ENCODE measurements around the gene ANKRD36B. TPM values are rescaled to one million over a fixed set of nuclear protein-coding genes. Genes with fewer than 3 reads are reported as not detected.
"Not testable (repeated sequence)": the region's sequence is repeated elsewhere in the genome, so short reads cannot be mapped to it uniquely, and the experiment has no call there.

The ANKRD36B gene
- total RNA-seq, 2 donors from 2014 or later = 36.9 to 57.1 TPM

- H3K27me3 ChIP-seq = not testable (repeated sequence)
Observed at GRCh38 chr2:97549058-97549457, 40.6 kb downstream of the ANKRD36B start.

GRCh38 chr2:97548536-97548935, 41.1 kb downstream of the ANKRD36B start:
- H3K4me1 ChIP-seq; H3K9me3 ChIP-seq; H3K4me3 ChIP-seq; intact Hi-C loops (cut with DNase I); DNase-seq; H3K27ac ChIP-seq; H3K27me3 ChIP-seq; ATAC-seq: not testable (repeated sequence)
- H3K36me3 ChIP-seq (replicated peaks in 1 of 2; ENCODE audit: insufficient read depth in 1 of 2, low read depth in 2 of 2) = peaks cover 0 to 12% of the 10 kb centered on the region in 2 donors

More at GRCh38 chr2:97549058-97549457, 40.6 kb downstream of the ANKRD36B start:
- H3K9me3 ChIP-seq; DNase-seq; intact Hi-C loops (cut with DNase I); H3K4me3 ChIP-seq; H3K27ac ChIP-seq; H3K4me1 ChIP-seq; ATAC-seq: not testable (repeated sequence)
- H3K36me3 ChIP-seq (replicated peaks in 1 of 2; ENCODE audit: insufficient read depth in 1 of 2, low read depth in 2 of 2) = peaks cover 0 to 12% of the 10 kb centered on the region in 2 donors
- WGBS, 2 donors = 82 to 90% methylated on average over 5 of the region's 5 CpGs

GRCh38 chr2:97546711-97547110, 43.0 kb downstream of the ANKRD36B start:
- H3K4me3 ChIP-seq = no peak overlapping the region
- H3K4me1 ChIP-seq = no peaks in the 10 kb centered on the region
- no peak overlapping the region for H3K27ac ChIP-seq
- intact Hi-C loops (cut with DNase I) = no loop called here
- DNase-seq = no peak
- peaks cover 0 to 8% of the 10 kb centered on the region in 2 donors for H3K36me3 ChIP-seq (replicated peaks in 1 of 2; ENCODE audit: insufficient read depth in 1 of 2, low read depth in 2 of 2)
- TF ChIP-seq, protein P1, sequence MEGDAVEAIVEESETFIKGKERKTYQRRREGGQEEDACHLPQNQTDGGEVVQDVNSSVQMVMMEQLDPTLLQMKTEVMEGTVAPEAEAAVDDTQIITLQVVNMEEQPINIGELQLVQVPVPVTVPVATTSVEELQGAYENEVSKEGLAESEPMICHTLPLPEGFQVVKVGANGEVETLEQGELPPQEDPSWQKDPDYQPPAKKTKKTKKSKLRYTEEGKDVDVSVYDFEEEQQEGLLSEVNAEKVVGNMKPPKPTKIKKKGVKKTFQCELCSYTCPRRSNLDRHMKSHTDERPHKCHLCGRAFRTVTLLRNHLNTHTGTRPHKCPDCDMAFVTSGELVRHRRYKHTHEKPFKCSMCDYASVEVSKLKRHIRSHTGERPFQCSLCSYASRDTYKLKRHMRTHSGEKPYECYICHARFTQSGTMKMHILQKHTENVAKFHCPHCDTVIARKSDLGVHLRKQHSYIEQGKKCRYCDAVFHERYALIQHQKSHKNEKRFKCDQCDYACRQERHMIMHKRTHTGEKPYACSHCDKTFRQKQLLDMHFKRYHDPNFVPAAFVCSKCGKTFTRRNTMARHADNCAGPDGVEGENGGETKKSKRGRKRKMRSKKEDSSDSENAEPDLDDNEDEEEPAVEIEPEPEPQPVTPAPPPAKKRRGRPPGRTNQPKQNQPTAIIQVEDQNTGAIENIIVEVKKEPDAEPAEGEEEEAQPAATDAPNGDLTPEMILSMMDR (IDR thresholded peaks at IDR 0.05) = no peak
- TF ChIP-seq POLR2A (IDR thresholded peaks at IDR 0.05) = no peak
- WGBS, 2 donors = 46 to 75% methylated on average over 2 of the region's 2 CpGs
- no peak for ATAC-seq
- H3K27me3 ChIP-seq = no peaks in the 10 kb centered on the region
- no peaks in the 10 kb centered on the region for H3K9me3 ChIP-seq

- intact Hi-C loops (cut with DNase I); H3K9me3 ChIP-seq; H3K27ac ChIP-seq; H3K27me3 ChIP-seq; H3K36me3 ChIP-seq (replicated peaks in 1 of 2; ENCODE audit: insufficient read depth in 1 of 2, low read depth in 2 of 2); ATAC-seq; H3K4me3 ChIP-seq; H3K4me1 ChIP-seq; DNase-seq: not testable (repeated sequence)
Observed at GRCh38 chr2:97544911-97545310, 44.8 kb downstream of the ANKRD36B start.

DNA sequence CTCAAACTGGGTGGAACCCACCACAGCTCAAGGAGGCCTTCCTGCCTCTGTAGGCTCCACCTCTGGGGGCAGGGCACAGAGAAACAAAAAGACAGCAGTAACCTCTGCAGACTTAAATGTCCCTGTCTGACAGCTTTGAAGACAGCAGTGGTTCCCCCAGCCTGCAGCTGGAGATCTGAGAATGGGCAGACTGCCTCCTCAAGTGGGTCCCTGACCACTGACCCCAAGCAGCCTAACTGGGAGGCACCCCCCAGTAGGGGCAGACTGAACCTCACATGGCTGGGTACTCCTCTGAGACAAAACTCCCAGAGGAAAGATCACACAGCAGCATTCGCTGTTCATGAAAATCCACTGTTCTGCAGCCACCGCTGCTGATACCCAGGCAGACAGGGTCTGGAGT, 63.8 kb downstream of the ANKRD36B start:
- H3K9me3 ChIP-seq; H3K27ac ChIP-seq; H3K4me1 ChIP-seq; H3K36me3 ChIP-seq (replicated peaks in 1 of 2; ENCODE audit: insufficient read depth in 1 of 2, low read depth in 2 of 2); ATAC-seq; intact Hi-C loops (cut with DNase I); H3K27me3 ChIP-seq; H3K4me3 ChIP-seq; DNase-seq: not testable (repeated sequence)
- WGBS, 2 donors = no CpG with 5 or more reads among the region's 2 CpGs

GRCh38 chr2:97523816-97524215, 65.9 kb downstream of the ANKRD36B start:
- H3K36me3 ChIP-seq (replicated peaks in 1 of 2; ENCODE audit: insufficient read depth in 1 of 2, low read depth in 2 of 2); H3K4me3 ChIP-seq; H3K4me1 ChIP-seq; intact Hi-C loops (cut with DNase I); H3K27ac ChIP-seq; ATAC-seq; DNase-seq; H3K9me3 ChIP-seq; H3K27me3 ChIP-seq: not testable (repeated sequence)
- 100% methylated on average over 1 of the region's 1 CpG; no CpG with 5 or more reads in 1 of the 2 donors for WGBS, 2 donors

- not testable (repeated sequence) for H3K36me3 ChIP-seq (replicated peaks in 1 of 2; ENCODE audit: insufficient read depth in 1 of 2, low read depth in 2 of 2); ATAC-seq
Observed at GRCh38 chr2:97522916-97523555, 66.6 kb downstream of the ANKRD36B start.

GRCh38 chr2:97495651-97496050, 94.0 kb downstream of the ANKRD36B start:
- H3K9me3 ChIP-seq; H3K4me1 ChIP-seq; H3K4me3 ChIP-seq; H3K27ac ChIP-seq; ATAC-seq; H3K36me3 ChIP-seq (replicated peaks in 1 of 2; ENCODE audit: insufficient read depth in 1 of 2, low read depth in 2 of 2); intact Hi-C loops (cut with DNase I); DNase-seq; H3K27me3 ChIP-seq: not testable (repeated sequence)
- no CpG with 5 or more reads among the region's 4 CpGs for WGBS, 2 donors

More at GRCh38 chr2:97522916-97523555, 66.6 kb downstream of the ANKRD36B start:
- H3K27ac ChIP-seq; H3K4me3 ChIP-seq; H3K27me3 ChIP-seq; H3K4me1 ChIP-seq; DNase-seq; intact Hi-C loops (cut with DNase I); H3K9me3 ChIP-seq: not testable (repeated sequence)
- WGBS, 2 donors = no CpG with 5 or more reads among the region's 2 CpGs

- H3K4me3 ChIP-seq; H3K27me3 ChIP-seq; H3K27ac ChIP-seq; ATAC-seq; intact Hi-C loops (cut with DNase I); H3K9me3 ChIP-seq; H3K4me1 ChIP-seq; H3K36me3 ChIP-seq (replicated peaks in 1 of 2; ENCODE audit: insufficient read depth in 1 of 2, low read depth in 2 of 2): not testable (repeated sequence)
- DNase-seq = peak in 3 of 4 donors; percentile 2 to 11 (median 10)
- 94 to 100% methylated on average over 2 to 5 of the region's 5 CpGs for WGBS, 2 donors
Observed at GRCh38 chr2:97490141-97490540, 99.5 kb downstream of the ANKRD36B start.
